ENCODE results near the gene ARHGAP15.

The ARHGAP15 gene

DNA sequence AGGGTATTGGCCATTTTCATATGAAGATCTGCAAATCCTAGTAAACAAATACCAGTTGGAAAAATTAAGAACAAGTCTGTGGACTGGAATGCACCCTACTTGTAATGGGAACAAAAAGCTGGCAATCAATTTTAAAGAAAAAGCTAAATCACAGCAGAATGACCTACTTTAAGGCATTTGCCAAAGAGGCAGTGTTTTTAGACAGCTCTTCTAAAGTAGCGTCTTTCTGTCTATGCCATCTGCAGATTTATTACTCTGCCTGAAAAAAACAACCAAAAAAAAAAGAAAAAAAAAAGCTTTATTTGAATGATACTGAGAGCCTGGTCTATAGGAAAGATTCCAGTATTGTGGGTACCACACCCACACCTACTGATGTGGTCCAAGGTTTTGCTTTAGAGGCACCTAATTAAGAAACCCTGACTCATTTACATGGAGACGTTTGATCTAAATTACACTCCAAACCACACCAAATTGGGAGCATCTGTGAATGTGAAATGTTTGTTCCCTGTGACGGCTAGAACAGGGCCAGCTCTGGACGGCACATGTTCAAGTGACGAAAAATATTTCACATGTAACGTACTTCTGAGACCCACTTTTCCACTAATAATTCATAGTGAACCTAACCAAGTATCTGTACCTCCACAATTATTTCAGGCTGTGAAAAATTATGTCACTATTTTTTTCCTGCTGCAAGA is 597.1 kb downstream of the ARHGAP15 start:
- no peak for DNase-seq (ENCODE audit: low read depth)

DNA sequence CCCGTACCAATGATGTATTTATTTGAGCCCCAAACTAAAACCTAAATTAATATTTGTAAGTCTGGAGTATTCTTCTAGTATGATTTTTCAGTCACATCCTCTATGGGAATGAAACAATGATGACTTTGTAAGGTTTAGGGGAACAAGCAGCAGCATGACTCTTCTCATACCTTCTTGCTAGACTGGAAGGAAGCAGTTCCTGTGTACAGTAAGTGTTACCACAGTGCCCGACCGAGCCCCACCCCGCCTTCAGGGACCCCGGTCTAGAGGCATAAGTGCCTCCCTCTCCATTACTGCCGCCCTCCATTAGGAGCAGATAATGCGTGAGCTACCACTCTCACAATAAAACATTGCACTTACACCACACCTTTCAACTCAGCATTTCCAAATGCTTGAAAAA is 599.3 kb downstream of the ARHGAP15 start:
- no peak for DNase-seq (ENCODE audit: low read depth)

DNA sequence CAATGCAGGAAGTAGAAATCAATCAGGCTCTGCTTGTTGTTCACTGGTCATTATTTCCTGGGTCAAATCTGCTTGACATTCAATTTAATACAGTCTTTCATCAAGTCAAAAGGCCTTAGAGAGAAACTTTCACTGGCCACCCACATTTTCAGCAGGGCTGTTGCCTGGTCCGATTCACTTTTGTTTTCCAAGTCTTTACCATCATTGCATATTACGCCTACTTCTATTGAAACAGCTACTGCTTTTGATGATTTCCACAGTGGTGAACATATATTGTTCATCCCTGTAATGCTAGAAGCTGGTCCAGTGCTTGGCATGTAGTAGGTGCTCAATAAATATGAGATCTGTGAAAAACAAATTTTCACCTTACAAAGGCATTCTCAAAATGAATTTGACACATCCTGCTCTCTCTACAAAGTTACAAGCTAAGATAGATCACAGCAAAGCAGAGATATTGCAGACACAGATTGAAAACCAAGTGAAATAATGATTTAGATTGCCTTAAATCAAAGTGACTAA is 600.1 kb downstream of the ARHGAP15 start:
- no peak for DNase-seq (ENCODE audit: low read depth)

DNA sequence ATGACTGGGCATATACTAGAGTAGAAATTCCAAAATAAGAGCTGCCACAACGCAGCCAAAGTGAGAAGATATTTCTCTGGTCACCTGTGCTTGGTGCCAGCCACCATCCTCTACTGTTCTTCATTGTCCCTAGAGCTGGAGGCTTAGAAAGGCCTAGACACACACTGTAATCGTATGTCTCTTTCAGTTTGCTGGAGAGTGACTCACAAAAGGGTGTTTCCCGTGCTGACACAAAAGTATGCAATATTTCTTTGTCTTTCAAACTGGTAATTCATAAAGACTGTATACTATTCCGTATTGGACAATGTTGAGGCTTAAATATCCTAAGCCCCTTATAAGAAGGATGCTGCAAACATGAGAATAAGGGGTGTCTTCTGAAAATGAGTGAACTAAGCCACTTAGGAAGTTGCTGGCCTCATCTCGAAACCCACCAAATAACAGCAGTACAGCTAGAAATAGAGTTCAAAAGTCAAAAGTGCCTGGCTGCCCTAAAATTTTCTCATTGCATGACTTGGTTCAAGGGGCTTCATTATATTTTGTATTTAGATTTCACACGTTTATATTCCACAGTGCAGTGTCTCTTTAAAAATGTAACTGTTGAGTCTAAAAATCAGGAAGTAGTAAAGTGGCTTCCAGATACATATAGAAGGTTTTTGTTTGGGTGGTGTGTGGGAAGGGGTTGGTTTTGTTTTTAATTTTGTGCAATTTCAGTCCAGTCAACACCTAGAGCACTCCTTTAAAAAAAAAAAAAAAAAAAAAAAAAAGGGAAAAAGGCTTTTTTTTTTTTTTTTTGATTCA is 601.1 kb downstream of the ARHGAP15 start:
- DNase-seq (ENCODE audit: low read depth): no peak

DNA sequence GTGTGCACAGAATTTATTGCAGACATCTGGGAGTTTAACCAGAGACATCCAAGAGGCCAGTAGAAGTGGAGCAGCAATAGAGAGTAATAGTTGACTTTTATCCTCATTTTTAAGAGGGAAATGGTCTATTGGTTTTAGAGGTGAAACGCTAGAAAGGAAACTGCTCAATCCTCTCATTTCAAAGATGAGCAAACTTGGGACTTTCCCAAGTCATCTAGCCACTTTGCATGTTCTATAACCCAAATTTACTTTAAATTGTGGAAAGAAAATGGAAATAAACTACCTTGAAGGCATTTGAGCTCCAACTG is 601.7 kb downstream of the ARHGAP15 start:
- DNase-seq (ENCODE audit: low read depth): no peak

DNA sequence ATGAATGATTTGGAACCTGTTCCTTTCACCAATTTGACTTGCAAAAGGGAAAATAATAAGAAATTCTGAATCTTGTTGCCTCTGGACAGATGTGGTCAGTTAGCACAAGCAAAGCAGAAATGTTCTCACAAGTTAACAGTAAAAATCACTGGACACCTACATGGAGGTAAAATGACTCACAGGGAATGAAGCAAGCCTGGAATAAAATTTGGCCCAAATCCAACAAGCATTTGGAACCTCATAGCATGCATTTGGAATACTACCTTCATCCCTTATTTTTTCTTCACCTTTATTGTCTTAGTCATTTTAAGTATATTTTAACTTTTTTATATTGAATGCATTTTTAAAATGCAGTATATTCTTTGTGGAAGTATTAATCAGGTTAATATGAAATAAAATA is 602.9 kb downstream of the ARHGAP15 start:
- no peak for DNase-seq (ENCODE audit: low read depth)

DNA sequence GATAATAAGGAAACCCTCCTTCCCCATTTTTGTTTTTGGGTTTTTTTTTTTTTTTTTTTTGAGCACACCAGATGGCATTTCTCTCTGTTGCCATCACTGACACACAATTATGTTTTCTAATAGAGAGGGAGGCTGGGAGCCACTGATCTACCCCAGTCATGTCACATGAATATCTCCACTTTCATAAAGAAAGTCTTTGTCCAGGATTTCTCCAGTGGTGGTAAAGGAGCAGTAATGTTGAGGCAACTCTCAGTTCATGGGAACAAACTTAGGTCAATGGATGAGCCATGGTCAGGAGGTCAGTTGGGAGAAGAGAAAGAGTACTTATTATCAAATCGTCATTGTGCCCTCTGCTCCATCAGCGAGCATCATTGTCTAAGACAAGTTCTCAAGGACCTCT is 603.7 kb downstream of the ARHGAP15 start:
- DNase-seq (ENCODE audit: low read depth): no peak

DNA sequence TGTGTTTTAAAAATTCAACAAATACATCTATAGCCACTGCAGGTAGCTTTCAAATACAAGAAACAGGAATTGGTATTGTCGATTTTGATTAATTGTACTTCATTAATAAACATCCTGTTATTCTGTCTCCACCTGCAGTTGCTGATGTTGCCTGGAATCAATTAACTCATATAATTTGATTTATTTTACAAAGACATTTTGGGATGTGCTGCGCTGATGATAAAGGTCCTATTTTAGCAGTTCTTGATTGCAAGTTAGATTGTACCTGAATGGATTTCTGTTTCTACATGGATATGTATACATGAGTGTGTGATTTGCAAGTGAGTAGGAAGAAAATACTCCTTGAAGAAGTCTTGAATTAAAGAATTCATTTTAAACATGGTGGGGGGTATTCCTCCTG is 605.3 kb downstream of the ARHGAP15 start:
- no peak for DNase-seq (ENCODE audit: low read depth)

DNA sequence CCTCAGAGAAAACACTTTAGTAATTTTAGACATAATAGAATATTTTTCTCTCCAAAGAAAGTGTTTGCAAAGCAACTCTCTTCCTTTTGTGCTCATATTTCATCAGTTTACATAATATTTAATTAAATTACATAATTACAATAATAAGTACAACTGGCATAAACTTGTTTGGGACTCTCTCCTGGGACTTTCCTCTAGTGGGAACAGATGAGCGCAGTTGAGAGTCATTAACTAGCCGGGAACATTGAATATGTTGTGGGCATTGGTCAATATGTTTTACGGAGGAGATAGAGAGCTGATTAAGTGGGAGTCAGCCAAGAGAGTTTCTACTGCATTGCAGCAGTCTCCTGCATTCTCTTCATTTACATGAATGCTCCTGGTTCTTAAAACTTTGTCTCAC is 607.7 kb downstream of the ARHGAP15 start:
- no peak for DNase-seq (ENCODE audit: low read depth)

DNA sequence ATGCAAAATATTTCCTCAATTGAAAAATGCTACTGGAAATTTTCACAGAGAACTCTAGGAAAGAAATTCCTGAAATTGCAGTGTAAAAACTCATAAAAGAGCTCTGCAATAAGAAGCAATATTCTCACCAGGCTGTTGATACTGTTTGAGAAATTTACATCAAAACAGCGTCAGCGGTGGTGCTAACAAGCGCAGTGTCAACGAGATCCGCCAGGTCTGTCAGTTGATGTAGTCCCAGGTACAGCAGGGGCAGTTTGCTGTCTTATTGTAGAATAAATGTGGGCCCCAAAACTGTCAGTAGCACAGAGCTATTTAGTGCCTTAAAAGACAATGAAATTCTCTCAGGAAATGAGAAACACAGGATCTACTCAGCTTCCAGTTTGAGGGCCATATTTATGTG is 611.2 kb downstream of the ARHGAP15 start:
- DNase-seq (ENCODE audit: low read depth): no peak

DNA sequence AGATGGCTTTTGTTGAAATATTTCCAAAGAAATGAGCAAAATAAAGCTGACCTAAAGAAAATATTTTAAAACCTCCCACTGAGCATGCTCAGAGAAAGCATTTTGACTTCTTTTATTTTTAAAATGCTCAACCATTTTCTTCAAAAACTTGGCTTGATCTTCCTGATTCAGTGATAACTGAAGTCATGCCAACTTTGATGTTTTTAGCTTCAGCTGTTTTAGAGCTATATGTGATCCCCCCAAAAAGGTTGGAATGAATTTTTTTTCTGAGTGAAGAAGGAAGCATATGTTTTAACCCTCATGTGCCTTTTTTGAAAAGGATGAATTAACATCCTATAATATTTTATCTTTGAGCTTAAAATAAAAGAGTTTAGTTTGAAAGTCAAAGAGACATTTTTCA is 612.0 kb downstream of the ARHGAP15 start:
- DNase-seq (ENCODE audit: low read depth): no peak

DNA sequence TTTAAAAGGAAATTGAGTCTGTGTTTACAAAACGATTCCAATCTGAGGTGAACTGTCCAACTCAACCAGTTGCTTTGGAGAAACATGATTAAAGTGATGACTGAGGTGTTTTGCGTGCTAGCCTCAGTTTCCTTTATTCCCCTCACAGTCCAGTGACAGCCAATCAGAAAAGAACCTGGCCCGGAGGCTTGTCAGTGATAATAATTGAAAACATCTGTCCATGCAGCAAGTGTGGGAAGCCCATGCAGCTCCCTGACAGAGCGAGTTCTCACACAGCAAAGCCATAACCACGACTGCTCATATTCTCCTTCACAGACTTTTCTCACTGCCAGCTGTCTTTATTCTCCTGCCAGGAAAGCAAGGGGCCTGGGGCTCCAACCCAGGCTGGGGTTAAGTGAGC is 613.4 kb downstream of the ARHGAP15 start:
- no peak for DNase-seq (ENCODE audit: low read depth)

DNA sequence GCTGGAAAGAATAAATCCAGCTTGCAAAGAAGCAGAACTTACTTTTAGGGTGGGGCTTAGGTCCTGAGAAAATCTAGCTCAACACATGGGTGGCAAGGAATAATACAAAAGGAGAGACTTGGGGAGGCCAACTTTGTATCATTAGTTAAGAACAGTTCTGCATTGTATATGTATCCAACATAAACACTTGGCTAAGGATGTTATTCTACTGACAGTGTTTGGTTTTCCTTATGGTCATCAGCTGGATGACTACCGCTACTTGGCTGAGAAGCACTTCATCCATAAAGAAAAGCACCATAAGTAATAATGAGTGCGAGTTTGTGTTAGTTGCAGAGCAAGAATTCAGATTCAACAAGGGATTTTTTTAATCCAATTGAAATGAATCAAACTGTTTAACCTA is 614.9 kb downstream of the ARHGAP15 start:
- no peak for DNase-seq (ENCODE audit: low read depth)

DNA sequence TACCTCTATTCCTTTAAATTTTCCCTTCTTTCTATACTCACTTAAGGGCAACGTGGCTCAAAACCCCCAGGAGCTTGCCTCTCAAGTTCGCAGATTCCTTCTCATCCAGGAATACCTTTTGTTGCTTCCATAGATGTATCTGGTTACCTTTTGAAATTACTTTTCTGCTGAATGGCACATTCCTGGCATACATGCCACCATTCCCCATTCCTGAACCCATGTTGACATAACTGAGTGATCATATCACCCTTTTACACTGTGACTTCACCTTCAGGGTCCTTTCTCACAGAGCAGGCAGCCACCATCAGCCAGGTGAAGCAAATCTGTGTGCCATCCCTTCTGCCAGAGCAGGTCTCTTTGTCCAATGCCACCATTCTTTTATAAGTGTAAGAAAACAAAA is 615.8 kb downstream of the ARHGAP15 start:
- DNase-seq (ENCODE audit: low read depth): no peak

DNA sequence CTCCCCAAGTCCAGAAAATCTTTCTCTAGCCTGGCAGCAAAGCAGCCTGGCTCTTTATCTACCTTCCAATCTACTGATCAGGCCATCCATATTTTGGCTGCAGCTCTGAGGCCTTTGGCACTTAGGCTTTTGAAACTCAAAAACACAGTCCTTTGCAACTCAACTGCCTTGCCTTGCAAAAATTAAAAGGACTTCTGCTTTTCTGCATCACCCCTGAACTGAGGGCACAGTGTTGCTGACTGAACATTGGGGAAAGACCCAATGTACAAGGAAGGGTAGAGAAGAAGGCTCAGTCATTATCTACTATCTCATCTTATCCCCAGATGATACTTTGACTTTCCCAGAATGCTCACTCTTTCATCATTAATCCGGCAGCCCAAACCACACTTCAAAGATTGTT is 625.5 kb downstream of the ARHGAP15 start:
- DNase-seq (ENCODE audit: low read depth): no peak

DNA sequence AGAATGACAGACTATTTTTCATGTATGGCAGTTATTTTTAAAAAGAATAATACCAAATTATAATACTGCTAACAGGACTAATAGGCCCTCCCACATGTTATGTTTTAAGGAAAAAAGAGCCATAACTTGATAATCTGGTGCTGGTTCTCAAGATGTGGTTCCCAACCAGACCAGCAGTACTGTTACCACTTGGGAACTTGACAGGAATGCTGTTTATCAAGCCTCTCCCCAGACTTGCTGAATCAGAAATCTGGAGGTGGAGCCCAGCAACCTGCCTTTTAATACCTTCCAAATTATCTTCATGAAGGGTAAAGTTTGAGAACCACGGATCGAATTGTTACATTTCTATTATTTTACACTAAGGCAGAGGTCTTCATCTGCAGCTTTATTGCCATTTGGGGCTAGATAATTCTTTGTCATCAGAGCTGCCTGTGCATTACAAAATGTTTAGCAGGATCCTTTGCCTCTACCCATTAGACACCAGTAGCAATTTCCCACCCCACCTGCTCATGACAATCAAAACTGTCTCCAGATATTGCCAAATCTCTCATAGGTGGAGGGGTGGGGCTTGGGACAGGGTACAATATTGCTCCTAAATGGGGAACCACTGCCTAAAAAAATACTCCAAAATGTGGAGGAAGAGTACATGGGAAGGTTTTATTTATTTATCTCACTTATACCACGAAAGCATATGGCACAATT is 629.6 kb downstream of the ARHGAP15 start:
- DNase-seq (ENCODE audit: low read depth): no peak

DNA sequence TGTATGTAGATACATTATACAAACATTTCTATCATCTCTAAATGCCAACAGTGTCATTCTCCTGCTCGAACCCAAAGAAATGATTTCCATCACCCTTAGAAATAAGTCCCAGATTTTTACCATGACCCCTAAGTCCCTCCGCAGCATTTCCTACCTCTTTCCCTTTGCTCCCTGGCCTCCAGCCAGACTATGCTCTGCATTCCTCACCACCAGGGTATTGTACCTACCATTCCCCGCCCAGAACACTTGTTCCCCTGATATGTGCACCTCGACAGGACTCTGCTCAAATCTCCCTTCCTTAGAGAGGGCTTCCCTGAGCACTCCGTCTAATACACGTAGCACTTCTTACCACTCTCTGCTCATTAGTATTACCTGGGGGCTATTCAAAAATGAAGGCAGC is 630.2 kb downstream of the ARHGAP15 start:
- no peak for DNase-seq (ENCODE audit: low read depth)

DNA sequence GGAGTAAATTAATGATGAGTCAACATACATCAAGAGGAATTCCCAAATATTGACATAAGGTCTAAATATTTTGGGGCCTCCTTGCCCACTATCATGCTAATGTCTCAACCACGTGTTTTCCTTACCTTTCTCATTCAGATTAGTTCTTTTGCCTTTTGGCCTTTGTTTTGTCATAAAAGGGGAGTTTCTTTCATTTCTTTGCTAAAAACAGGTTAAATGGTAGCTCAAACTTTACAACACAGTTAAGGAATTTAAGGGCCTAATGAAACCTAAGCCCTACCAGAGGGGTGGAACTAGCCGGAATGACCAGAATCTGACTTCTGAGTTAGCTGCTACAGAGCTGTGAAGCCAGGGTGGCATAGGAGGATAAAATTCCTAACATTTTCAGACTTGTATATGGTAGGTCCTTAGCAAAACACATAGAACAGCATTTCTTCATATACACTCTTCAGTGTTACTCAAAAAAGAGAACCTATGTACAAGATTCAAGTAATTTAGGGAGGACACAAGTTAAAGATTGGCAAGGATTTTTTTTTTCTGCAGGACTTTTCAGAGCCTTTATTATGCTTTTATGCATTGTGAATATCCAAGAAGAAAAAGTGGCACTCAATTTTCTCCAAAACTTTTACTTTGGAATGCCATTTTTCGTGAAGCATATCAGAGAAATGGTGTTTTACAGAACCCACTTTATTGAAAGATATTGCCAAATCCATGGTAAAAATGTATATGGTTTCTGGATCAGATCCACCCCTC is 633.1 kb downstream of the ARHGAP15 start:
- no peak for DNase-seq (ENCODE audit: low read depth)

DNA sequence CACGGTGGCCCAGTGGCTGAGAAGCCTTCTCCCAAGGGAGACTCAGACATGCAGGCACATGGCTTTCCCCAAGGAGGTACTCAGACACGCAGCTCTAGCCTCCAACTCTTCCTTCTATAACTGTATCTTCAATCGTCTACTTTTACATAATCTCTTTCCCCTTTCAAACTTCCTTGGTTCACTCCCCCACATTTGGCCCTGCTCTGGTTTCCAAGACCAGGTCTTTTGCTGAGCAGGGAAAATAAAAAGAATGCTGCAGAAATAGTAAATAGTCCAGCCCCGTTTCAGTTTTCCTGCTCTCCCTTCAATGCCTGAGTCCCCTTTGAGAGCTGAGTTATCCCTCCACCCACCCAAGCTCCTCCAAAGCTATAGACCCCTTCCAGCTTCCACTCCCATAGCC is 635.0 kb downstream of the ARHGAP15 start:
- no peak for DNase-seq (ENCODE audit: low read depth)

DNA sequence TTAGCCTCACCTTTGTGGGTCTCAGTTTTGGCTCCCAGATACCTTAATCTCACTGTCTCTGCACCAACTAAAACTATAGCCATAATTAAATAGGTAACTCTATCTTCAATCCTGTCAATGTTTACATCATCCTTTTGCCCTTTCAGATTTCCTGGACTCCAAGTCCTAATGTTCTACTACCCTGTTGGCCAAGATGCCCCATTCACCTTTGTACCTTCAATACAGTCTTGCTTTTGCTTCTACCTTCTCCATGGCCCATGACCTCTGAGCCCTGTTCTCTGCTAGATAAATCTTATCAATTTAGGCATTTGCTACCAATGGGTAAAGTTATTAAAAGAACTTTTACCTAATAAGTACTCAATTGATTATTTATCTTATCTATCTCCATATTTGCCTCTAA is 635.5 kb downstream of the ARHGAP15 start:
- no peak for DNase-seq (ENCODE audit: low read depth)

DNA sequence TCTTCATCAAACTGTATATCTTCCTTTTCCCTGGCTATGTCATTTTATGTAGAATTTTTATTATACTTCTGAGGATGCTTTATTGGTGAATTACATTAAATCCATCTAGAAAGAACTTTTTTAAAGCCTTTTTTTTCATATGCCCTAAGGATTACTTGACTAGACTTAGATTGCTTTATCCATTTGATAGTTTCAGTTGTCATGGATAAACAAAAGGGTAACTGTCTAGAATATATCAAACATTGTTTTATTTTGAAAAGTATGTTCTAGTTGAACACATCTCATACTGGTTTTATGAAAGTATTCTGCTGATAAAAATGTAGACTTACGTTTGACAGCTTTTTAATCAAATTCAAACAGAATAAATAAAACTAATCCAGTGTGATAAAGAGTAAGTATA is 639.8 kb downstream of the ARHGAP15 start:
- no peak for DNase-seq (ENCODE audit: low read depth)

DNA sequence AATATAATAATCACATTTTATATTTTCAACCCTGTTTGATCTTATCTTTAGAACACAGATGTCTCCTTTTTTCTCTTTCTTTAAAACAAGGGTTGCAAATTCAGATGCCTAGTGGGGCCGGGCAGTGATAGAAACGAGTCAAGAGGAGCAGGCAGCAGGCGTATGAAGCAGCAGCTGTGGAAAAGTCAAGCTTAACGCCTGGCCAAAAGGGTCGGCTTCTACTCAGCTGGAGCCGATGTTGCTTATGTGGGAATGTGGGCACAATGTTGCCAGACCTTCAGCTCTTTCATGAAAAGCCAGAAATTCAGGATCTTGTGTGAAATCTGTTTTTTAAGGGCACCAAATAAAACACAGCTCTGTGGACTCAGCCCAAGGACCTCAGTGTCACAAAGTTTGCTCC is 642.7 kb downstream of the ARHGAP15 start:
- no peak for DNase-seq (ENCODE audit: low read depth)

All from T-helper 22 cell (primary cell).